Measurements from ENCODE around the gene MACROD2.

DNA sequence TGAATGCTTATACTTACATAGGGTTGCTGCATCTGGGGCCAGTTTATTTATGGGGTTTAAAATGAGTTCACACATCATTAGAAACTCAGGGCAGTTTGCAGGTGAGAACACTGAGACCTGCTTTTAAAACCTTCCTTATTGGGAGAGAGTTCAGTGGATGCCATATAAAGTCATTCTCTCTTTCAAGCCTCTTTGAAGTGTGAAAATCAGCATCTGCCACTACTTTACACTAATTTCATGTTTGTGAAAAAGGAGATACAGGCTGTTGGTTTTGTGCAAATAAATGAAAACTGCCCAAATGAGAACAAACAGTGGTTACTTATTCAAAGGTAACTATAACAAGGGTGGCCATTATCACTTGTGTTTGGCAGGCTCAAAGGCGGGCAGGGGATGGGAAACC, 2047.4 kb downstream of the MACROD2 start:
- TF ChIP-seq, protein P1, sequence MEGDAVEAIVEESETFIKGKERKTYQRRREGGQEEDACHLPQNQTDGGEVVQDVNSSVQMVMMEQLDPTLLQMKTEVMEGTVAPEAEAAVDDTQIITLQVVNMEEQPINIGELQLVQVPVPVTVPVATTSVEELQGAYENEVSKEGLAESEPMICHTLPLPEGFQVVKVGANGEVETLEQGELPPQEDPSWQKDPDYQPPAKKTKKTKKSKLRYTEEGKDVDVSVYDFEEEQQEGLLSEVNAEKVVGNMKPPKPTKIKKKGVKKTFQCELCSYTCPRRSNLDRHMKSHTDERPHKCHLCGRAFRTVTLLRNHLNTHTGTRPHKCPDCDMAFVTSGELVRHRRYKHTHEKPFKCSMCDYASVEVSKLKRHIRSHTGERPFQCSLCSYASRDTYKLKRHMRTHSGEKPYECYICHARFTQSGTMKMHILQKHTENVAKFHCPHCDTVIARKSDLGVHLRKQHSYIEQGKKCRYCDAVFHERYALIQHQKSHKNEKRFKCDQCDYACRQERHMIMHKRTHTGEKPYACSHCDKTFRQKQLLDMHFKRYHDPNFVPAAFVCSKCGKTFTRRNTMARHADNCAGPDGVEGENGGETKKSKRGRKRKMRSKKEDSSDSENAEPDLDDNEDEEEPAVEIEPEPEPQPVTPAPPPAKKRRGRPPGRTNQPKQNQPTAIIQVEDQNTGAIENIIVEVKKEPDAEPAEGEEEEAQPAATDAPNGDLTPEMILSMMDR (IDR thresholded peaks at IDR 0.05) = no peak
- TF ChIP-seq POLR2A (IDR thresholded peaks at IDR 0.05) = no peak
